Loucy (cell line): ENCODE data around the gene HMCN1.

Experiments used
- H2AFZ ChIP-seq: fragments of 200-600 bp; sonication (generic); 2 replicates; pipeline ENCODE4 v1.6.0; 2016; ENCODE audit warnings: antibody characterized with exemption, mild to moderate bottlenecking, low read length, moderate library complexity
- H3F3A ChIP-seq: fragments of 200-600 bp; 2 replicates; pipeline ENCODE4 v1.6.0; 2016; ENCODE audit warnings: antibody characterized with exemption, low read depth, mild to moderate bottlenecking
- H3K27me3 ChIP-seq: fragments of 200-600 bp; sonication (generic); 2 replicates; pipeline ENCODE4 v1.6.1; 2014; ENCODE audit warnings: low read length, mild to moderate bottlenecking; ENCODE audit not compliant: insufficient read depth, poor library complexity, severe bottlenecking
- H3K36me3 ChIP-seq: fragments of 200-600 bp; sonication (generic); 2 replicates; pipeline ENCODE4 v1.6.1; 2016; ENCODE audit warnings: low read length; ENCODE audit not compliant: insufficient read depth
- H3K4me1 ChIP-seq: fragments of 200-600 bp; sonication (generic); 2 replicates; pipeline ENCODE4 v1.5.1; 2014; ENCODE audit warnings: low read length, mild to moderate bottlenecking; ENCODE audit not compliant: insufficient read depth, poor library complexity, severe bottlenecking
- H3K4me2 ChIP-seq: fragments of 200-600 bp; sonication (generic); 2 replicates; pipeline ENCODE4 v1.6.0; 2014; ENCODE audit warnings: antibody characterized with exemption, low read length, low read depth, mild to moderate bottlenecking; ENCODE audit not compliant: poor library complexity, severe bottlenecking
- H3K4me3 ChIP-seq: fragments of 200-600 bp; sonication (generic); 2 replicates; pipeline ENCODE4 v1.5.1; 2014; ENCODE audit warnings: low read length, mild to moderate bottlenecking, mixed read lengths; ENCODE audit not compliant: poor library complexity, severe bottlenecking
- H3K79me2 ChIP-seq: fragments of 200-600 bp; sonication (generic); 2 replicates; pipeline ENCODE4 v1.6.1; 2014; ENCODE audit warnings: low read length; ENCODE audit not compliant: insufficient read depth
- H3K9ac ChIP-seq: fragments of 200-600 bp; sonication (generic); 2 replicates; pipeline ENCODE4 v1.6.0; 2014; ENCODE audit warnings: mild to moderate bottlenecking, low read depth, low read length, moderate library complexity; ENCODE audit not compliant: poor library complexity, severe bottlenecking
- H3K9me2 ChIP-seq: fragments of 200-600 bp; sonication (generic); replicated peaks from 2 replicates; pipeline ENCODE4 v1.6.1; 2016; ENCODE audit warnings: low read depth, low read length, mixed read lengths
- H3K9me3 ChIP-seq: fragments of 200-600 bp; sonication (generic); 2 replicates; pipeline ENCODE4 v1.6.1; 2014; ENCODE audit warnings: mild to moderate bottlenecking, antibody characterized with exemption, low read length, low read depth; ENCODE audit not compliant: insufficient read depth
- H4K20me1 ChIP-seq: fragments of 200-600 bp; sonication (generic); 2 replicates; pipeline ENCODE4 v1.6.0; 2014; ENCODE audit warnings: antibody characterized with exemption, low read length, mild to moderate bottlenecking; ENCODE audit not compliant: insufficient read depth, poor library complexity, severe bottlenecking
- EZH2phosphoT487 ChIP-seq: fragments of 200-600 bp; IDR thresholded peaks from 2 replicates; pipeline ENCODE4 v1.6.1; 2018; ENCODE audit warnings: antibody characterized with exemption, mild to moderate bottlenecking, moderate library complexity, borderline replicate concordance
- TF ChIP-seq, protein P1 (sequence below): fragments of 200-600 bp; sonication (generic); conservative IDR thresholded peaks from 2 replicates; pipeline ENCODE4 v1.5.1; 2014; ENCODE audit warnings: mild to moderate bottlenecking, antibody characterized with exemption, low read length

HMCN1 gene

DNA sequence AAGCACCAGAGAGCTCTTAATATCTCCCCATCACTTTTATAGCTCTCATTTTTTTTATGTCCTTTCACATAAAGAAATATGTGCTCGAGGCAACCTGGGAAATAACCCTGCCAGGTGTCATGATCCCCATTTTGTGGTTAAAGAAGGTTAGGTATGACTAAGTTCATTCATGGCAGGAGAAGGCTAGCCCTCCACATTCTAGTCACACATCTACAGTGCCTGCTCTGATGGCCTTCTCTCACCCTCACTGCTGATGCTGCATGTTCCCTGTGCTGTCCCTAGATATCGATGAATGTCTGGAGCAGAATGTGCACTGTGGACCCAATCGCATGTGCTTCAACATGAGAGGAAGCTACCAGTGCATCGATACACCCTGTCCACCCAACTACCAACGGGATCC lies 453.4 kb downstream of the HMCN1 start:
- H4K20me1 ChIP-seq: no peaks in the 10 kb centered on the region
- no peak overlapping the region for H3K4me3 ChIP-seq
- H3K36me3 ChIP-seq: no peaks in the 10 kb centered on the region
- H3K9me3 ChIP-seq: no peaks in the 10 kb centered on the region
- no peaks in the 10 kb centered on the region for H3F3A ChIP-seq
- TF ChIP-seq, protein P1, sequence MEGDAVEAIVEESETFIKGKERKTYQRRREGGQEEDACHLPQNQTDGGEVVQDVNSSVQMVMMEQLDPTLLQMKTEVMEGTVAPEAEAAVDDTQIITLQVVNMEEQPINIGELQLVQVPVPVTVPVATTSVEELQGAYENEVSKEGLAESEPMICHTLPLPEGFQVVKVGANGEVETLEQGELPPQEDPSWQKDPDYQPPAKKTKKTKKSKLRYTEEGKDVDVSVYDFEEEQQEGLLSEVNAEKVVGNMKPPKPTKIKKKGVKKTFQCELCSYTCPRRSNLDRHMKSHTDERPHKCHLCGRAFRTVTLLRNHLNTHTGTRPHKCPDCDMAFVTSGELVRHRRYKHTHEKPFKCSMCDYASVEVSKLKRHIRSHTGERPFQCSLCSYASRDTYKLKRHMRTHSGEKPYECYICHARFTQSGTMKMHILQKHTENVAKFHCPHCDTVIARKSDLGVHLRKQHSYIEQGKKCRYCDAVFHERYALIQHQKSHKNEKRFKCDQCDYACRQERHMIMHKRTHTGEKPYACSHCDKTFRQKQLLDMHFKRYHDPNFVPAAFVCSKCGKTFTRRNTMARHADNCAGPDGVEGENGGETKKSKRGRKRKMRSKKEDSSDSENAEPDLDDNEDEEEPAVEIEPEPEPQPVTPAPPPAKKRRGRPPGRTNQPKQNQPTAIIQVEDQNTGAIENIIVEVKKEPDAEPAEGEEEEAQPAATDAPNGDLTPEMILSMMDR: no peak
- TF ChIP-seq EZH2phosphoT487: no peak
- H3K4me2 ChIP-seq: no peak overlapping the region
- H3K9me2 ChIP-seq: no peaks in the 10 kb centered on the region
- no peaks in the 10 kb centered on the region for H3K4me1 ChIP-seq
- no peak overlapping the region for H2AFZ ChIP-seq
- no peaks in the 10 kb centered on the region for H3K27me3 ChIP-seq
- H3K79me2 ChIP-seq: no peaks in the 10 kb centered on the region
- H3K9ac ChIP-seq: no peak overlapping the region

DNA sequence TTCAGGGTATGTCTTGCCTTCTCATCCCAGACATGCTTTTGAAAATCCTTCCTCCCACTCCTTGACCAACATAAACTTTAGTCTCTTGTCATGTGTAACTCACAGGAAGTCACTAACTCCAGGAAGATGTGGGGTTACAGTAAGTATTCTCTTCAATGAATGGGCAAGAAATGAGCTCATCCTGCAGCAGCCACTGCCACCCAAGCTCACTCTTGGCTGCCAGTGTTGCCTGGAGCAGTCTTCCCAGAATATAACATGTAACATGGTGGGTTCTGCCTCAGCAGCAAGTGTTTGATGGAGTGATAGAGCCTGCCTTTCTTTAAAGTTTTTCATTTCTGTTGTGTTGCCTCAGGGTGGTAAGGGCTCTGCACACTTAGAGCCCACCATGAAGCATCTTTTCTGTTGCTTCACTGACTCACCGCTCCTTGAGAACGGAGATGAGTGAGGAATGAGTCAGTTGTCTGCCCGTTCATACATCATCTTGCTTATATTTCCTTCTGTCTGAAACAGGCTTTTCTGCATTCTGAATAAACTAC lies 453.9 kb downstream of the HMCN1 start:
- no peak overlapping the region for H2AFZ ChIP-seq
- no peaks in the 10 kb centered on the region for H3K4me1 ChIP-seq
- no peaks in the 10 kb centered on the region for H3K27me3 ChIP-seq
- no peak overlapping the region for H3K4me3 ChIP-seq
- no peaks in the 10 kb centered on the region for H3K9me3 ChIP-seq
- H3K79me2 ChIP-seq: no peaks in the 10 kb centered on the region
- no peaks in the 10 kb centered on the region for H3F3A ChIP-seq
- TF ChIP-seq EZH2phosphoT487: no peak
- TF ChIP-seq, protein P1: no peak
- H3K36me3 ChIP-seq: no peaks in the 10 kb centered on the region
- no peaks in the 10 kb centered on the region for H3K9me2 ChIP-seq
- no peak overlapping the region for H3K4me2 ChIP-seq
- H3K9ac ChIP-seq: no peak overlapping the region
- H4K20me1 ChIP-seq: no peaks in the 10 kb centered on the region

GRCh38 chr1:186188736-186189135 lies 454.5 kb downstream of the HMCN1 start:
- H3K27me3 ChIP-seq: no peaks in the 10 kb centered on the region
- TF ChIP-seq, protein P1: no peak
- TF ChIP-seq EZH2phosphoT487: no peak
- no peak overlapping the region for H2AFZ ChIP-seq
- H3K36me3 ChIP-seq: no peaks in the 10 kb centered on the region
- no peaks in the 10 kb centered on the region for H3K9me3 ChIP-seq
- no peaks in the 10 kb centered on the region for H3K4me1 ChIP-seq
- no peak overlapping the region for H3K9ac ChIP-seq
- H3K4me3 ChIP-seq: no peak overlapping the region
- no peaks in the 10 kb centered on the region for H3F3A ChIP-seq
- no peaks in the 10 kb centered on the region for H4K20me1 ChIP-seq
- no peaks in the 10 kb centered on the region for H3K9me2 ChIP-seq
- H3K79me2 ChIP-seq: no peaks in the 10 kb centered on the region
- H3K4me2 ChIP-seq: no peak overlapping the region
